Measurements from ENCODE around the gene KEAP1. TPM values are rescaled to one million over a fixed set of nuclear protein-coding genes. Genes with fewer than 3 reads are reported as not detected.

The KEAP1 gene
- total RNA-seq, 4 donors from 2014 or later: 62.1 to 80.3 (median 69.8) TPM

DNA sequence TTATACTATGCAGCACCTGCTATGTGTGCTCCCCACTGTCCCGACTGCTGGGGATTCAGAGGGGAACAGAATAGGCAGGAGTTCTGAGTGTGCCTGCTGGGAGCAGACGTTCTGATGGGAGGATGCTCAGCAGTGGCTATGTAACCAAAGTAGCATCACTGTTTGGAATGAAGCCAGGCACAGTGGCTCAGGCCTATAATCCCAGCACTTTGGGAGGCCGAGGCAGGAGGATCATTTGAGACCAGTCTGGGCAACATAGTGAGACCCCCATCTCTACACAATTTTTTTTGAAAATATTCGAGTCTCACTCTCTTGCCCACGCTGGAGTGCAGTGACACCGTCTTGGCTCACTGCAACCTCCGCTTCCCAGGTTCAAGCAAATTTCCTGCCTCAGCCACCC, 46.6 kb upstream of the KEAP1 start:
- Histone ChIP-seq H3K27ac (no peak overlapping the region), H3K27me3 (no peaks in the 10 kb centered on the region), H3K9me3 (no peaks in the 10 kb centered on the region), H3K36me3 (peaks cover 0 to 88% of the 10 kb centered on the region in 2 donors), H3K4me3 (no peak overlapping the region), H3K4me1 (peaks cover 0 to 14% (median 5%) of the 10 kb centered on the region in 3 donors)
- no peak for ATAC-seq
- 77 to 88% methylated on average over 6 of the region's 7 CpGs for WGBS, 2 donors (ENCODE audit: low coverage in 1 of 2)
- TF ChIP-seq, protein P1, sequence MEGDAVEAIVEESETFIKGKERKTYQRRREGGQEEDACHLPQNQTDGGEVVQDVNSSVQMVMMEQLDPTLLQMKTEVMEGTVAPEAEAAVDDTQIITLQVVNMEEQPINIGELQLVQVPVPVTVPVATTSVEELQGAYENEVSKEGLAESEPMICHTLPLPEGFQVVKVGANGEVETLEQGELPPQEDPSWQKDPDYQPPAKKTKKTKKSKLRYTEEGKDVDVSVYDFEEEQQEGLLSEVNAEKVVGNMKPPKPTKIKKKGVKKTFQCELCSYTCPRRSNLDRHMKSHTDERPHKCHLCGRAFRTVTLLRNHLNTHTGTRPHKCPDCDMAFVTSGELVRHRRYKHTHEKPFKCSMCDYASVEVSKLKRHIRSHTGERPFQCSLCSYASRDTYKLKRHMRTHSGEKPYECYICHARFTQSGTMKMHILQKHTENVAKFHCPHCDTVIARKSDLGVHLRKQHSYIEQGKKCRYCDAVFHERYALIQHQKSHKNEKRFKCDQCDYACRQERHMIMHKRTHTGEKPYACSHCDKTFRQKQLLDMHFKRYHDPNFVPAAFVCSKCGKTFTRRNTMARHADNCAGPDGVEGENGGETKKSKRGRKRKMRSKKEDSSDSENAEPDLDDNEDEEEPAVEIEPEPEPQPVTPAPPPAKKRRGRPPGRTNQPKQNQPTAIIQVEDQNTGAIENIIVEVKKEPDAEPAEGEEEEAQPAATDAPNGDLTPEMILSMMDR (IDR thresholded peaks at IDR 0.05): no peak
- TF ChIP-seq POLR2AphosphoS5 (IDR thresholded peaks at IDR 0.05): no peak
- no peak for TF ChIP-seq EP300 (IDR thresholded peaks at IDR 0.05)
- no peak for TF ChIP-seq POLR2A (IDR thresholded peaks at IDR 0.05)

DNA sequence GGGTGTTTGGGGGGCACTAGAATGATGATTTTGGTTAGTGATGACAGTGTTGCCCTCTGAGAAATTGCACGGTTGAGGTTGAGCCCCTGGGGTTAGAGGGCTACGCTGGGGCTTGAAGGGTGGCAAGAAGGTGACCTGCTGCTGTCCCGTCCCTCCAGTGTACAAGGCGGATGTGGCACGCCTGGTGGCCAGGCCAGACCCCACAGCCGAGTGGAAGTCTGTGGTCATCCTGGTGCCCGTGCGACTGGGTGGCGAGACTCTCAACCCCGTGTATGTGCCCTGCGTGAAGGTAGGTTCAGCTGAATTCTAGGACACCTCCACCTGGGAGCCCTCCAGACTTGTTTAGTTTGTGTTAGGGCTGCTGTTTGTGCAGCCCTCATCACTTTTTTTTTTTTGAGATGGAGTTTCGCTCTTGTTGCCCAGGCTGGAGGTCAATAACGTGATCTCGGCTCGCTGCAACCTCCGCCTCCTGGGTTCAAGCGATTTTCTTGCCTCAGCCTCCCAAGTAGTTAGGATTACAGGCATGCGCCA, 45.7 kb upstream of the KEAP1 start:
- ATAC-seq: no peak
- H3K4me3 ChIP-seq: no peak overlapping the region
- no peaks in the 10 kb centered on the region for H3K27me3 ChIP-seq
- H3K4me1 ChIP-seq: peaks cover 0 to 20% (median 8%) of the 10 kb centered on the region in 3 donors
- TF ChIP-seq POLR2A (IDR thresholded peaks at IDR 0.05) (no peak), POLR2AphosphoS5 (IDR thresholded peaks at IDR 0.05) (no peak), EP300 (IDR thresholded peaks at IDR 0.05) (no peak)
- TF ChIP-seq, protein P1 (IDR thresholded peaks at IDR 0.05): no peak
- peaks cover 0 to 79% of the 10 kb centered on the region in 2 donors for H3K36me3 ChIP-seq
- H3K9me3 ChIP-seq: no peaks in the 10 kb centered on the region
- H3K27ac ChIP-seq: no peak overlapping the region
- 98 to 100% methylated on average over 8 to 11 of the region's 18 CpGs for WGBS, 2 donors (ENCODE audit: low coverage in 1 of 2)

DNA sequence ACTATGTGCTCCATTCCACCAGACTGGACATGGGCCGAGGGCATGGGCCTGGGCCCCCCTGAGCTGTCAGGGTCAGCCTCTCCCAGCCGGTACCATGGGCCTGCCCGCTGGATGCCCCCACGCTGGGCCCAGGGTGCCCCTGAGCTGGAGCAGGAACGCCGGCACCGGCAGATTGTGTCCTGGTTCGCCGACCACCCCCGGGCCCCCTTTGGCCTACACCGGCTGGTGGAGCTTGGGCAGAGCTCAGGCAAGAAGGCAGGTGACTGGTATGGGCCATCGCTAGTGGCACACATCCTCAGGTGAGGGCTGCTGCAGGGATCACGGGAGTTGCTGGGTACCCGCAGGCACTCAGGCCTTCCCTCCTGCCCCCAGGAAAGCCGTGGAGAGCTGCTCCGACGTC, 43.7 kb upstream of the KEAP1 start:
- TF ChIP-seq, protein P1 (IDR thresholded peaks at IDR 0.05): no peak
- TF ChIP-seq POLR2A (IDR thresholded peaks at IDR 0.05) (no peak), EP300 (IDR thresholded peaks at IDR 0.05) (no peak), POLR2AphosphoS5 (IDR thresholded peaks at IDR 0.05) (no peak)
- no peak for ATAC-seq
- Histone ChIP-seq H3K27ac (no peak overlapping the region), H3K36me3 (peaks cover 0 to 59% of the 10 kb centered on the region in 2 donors), H3K9me3 (no peaks in the 10 kb centered on the region), H3K4me3 (no peak overlapping the region), H3K27me3 (no peaks in the 10 kb centered on the region), H3K4me1 (peaks cover 0 to 28% (median 8%) of the 10 kb centered on the region in 3 donors)
- WGBS, 2 donors (ENCODE audit: low coverage in 1 of 2): 100% methylated on average over 1 of the region's 17 CpGs; no CpG with 5 or more reads in 1 of the 2 donors

DNA sequence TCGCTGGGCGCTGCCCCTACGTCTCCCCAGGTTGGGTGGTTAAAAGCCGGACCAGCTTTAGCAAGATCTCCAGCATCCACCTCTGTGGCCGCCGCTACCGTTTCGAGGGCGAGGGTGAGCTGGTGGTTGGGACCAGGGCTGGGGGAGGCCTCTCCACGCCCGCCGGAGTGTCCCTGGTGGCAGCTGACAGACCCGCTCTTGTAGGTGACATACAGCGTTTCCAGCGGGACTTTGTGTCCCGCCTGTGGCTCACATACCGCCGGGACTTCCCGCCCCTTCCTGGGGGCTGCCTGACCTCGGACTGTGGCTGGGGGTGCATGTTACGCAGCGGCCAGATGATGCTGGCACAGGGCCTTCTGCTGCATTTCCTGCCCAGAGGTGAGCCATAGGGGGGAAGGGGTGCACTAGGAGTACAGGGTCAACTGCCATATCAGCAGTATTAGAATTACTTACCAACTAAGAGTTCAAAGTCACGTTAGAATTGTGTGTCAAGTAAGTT, 41.6 kb upstream of the KEAP1 start:
- no peaks in the 10 kb centered on the region for H3K9me3 ChIP-seq
- H3K27ac ChIP-seq: peak overlapping the region in 3 of 4 donors; percentile 81 to 92 (median 92)
- H3K4me1 ChIP-seq: peaks cover 0 to 28% (median 8%) of the 10 kb centered on the region in 3 donors
- no peaks in the 10 kb centered on the region for H3K27me3 ChIP-seq
- 15% methylated on average over 4 of the region's 23 CpGs; no CpG with 5 or more reads in 1 of the 2 donors for whole genome bisulfite sequencing, 2 donors (ENCODE audit: low coverage in 1 of 2)
- no peak for ATAC-seq
- H3K36me3 ChIP-seq: peaks cover 0 to 39% of the 10 kb centered on the region in 2 donors
- TF ChIP-seq, protein P1 (IDR thresholded peaks at IDR 0.05): no peak
- TF ChIP-seq EP300 (IDR thresholded peaks at IDR 0.05) (no peak), POLR2AphosphoS5 (IDR thresholded peaks at IDR 0.05) (no peak)
- peak overlapping the region; percentile 86 to 98 for H3K4me3 ChIP-seq

DNA sequence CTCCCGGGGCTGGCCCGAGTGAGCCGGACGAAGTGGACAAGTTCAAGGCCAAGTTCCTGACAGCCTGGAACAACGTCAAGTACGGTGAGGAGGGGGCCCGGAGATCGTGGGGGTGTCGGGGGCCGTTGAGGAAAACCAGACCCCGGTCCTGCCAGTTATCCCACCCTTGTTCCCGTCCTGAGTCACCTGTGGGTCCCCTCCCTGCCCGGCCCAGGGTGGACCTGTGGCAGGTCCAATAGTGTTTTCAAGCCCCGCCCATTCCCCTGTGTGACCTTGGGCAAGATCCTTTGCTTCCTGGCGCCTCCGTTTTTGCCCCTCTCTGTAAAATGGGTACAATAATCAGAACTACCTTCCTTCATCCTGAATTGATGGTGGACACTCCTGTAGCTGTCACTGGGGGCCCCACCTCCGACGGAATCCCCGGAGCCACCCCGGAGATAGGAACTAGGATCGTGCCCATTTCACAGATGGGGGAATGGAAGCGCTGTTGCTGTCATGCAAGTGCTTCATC, 41.1 kb upstream of the KEAP1 start:
- no peak for TF ChIP-seq POLR2A (IDR thresholded peaks at IDR 0.05)
- TF ChIP-seq, protein P1 (IDR thresholded peaks at IDR 0.05): no peak
- peak; percentile 29 for ATAC-seq
- H3K4me1 ChIP-seq: peaks cover 0 to 28% (median 8%) of the 10 kb centered on the region in 3 donors
- H3K4me3 ChIP-seq: peak overlapping the region; percentile 86 to 98
- peak overlapping the region; percentile 79 to 92 (median 86) for H3K27ac ChIP-seq
- peaks cover 0 to 34% of the 10 kb centered on the region in 2 donors for H3K36me3 ChIP-seq
- peaks cover 3% of the 10 kb centered on the region for H3K27me3 ChIP-seq
- no CpG with 5 or more reads among the region's 22 CpGs for WGBS, 2 donors (ENCODE audit: low coverage in 1 of 2)
- no peaks in the 10 kb centered on the region for H3K9me3 ChIP-seq
